Bronchial epithelial cell (primary cell): ENCODE measurements around the gene MIPEP. TPM values are rescaled to one million over a fixed set of nuclear protein-coding genes. Genes with fewer than 3 reads are reported as not detected.

Source experiments
- DNase-seq: peaks from one replicate; pipeline ENCODE4 v3.0.0-alpha.2; 2010; ENCODE audit warnings: low read depth
- FAIRE-seq: peaks from 2 replicates; lab custom pipeline; 2011; peaks lifted over from hg19 to GRCh38; lab: Jason Lieb, UNC
- H3K27me3 ChIP-seq: 2 replicates; pipeline ENCODE4 v1.5.1; 2011; ENCODE audit warnings: low read length; ENCODE audit not compliant: control insufficient read depth, insufficient read depth
- H3K36me3 ChIP-seq: 2 replicates; pipeline ENCODE4 v1.5.1; 2011; ENCODE audit warnings: low read length; ENCODE audit not compliant: control insufficient read depth, insufficient read depth
- H3K4me3 ChIP-seq: 2 replicates; pipeline ENCODE4 v1.5.1; 2011; ENCODE audit warnings: mild to moderate bottlenecking, low read depth, low read length, control low read depth
- CTCF ChIP-seq: IDR thresholded peaks from 2 replicates; pipeline ENCODE4 v1.5.1; 2011; ENCODE audit warnings: mild to moderate bottlenecking, moderate library complexity, low read length, control low read depth, inconsistent platforms; ENCODE audit not compliant: insufficient read depth, severe bottlenecking
- total RNA-seq: library from RNA; depleted of rRNA; stranded (reverse); fragments of >200 nt; gene quantifications from 2 replicates; pipeline ENCODE4 v1.2.1, GENCODE V29; 2014

The MIPEP gene
- total RNA-seq, 1 donor from 2014 or later = 19.2 TPM

DNA sequence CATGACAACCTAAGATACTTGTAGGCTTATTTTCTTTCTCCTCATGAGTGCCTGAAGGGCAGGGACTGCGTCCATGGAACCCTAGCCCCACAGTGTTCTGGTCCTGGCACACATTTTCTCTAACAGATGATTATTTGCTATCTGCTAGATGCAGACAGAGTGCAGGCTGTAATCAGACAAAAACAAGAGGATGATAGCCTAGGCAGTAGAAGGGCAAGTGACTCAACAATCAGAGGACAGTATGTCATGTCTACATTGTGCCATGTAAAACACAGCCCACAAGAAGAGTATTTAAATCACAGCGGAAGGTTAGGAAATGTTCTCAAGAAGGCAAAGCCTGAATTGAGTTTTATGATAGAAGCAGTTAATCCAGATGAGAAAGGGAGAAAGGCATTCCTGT lies 29.3 kb downstream of the MIPEP start:
- Histone ChIP-seq H3K36me3 (no peaks in the 10 kb centered on the region), H3K4me3 (no peak overlapping the region), H3K27me3 (no peaks in the 10 kb centered on the region)
- FAIRE-seq = no peak
- DNase-seq = no peak
- no peak for TF ChIP-seq CTCF

- Histone ChIP-seq H3K27me3 (no peaks in the 10 kb centered on the region), H3K4me3 (no peak overlapping the region), H3K36me3 (no peaks in the 10 kb centered on the region)
- DNase-seq (peak; percentile 72), FAIRE-seq (no peak)
- TF ChIP-seq CTCF = no peak
Measured at GRCh38 chr13:23859455-23859854, 29.7 kb downstream of the MIPEP start.

GRCh38 chr13:23858546-23858945 lies 30.7 kb downstream of the MIPEP start:
- Histone ChIP-seq H3K36me3 (no peaks in the 10 kb centered on the region), H3K27me3 (no peaks in the 10 kb centered on the region), H3K4me3 (no peak overlapping the region)
- FAIRE-seq = no peak
- no peak for TF ChIP-seq CTCF
- DNase-seq = no peak

DNA sequence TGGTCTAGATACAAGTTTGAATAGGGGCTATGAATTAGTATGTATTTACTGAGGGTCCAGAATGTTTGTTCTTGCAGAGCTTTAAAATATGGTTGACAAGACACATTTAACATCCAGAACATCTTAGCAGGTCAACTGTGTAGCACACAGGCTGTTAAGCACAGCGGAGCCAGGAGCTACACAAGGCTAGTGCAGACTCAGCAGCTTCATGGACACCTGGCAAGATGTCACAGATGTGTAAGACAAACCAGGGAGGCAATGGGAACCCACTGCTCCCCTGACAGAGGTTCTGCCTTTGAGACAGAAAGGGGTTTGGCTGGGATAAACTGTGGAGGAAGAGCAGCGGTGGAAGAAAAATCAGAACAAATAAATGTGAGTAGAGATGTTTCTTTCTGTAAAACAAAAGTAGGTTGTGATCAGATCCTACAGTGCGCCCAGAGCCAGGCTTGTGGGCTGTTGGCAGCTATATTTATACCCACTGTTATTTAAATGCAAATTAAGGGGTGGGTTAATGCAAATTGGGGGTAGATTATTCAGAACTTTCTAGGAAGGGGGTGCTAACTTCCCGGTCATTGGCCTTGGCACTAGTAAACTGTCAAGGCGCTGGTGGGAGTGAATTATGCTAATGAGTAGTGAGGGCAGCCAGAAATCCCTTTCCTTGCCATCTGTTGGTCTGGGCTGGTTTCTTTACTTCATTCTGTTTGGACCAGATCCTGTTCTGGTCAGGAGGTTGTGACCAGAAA lies 33.0 kb downstream of the MIPEP start:
- no peak for TF ChIP-seq CTCF
- no peak for DNase-seq
- Histone ChIP-seq H3K4me3 (no peak overlapping the region), H3K36me3 (no peaks in the 10 kb centered on the region), H3K27me3 (no peaks in the 10 kb centered on the region)
- FAIRE-seq = no peak

DNA sequence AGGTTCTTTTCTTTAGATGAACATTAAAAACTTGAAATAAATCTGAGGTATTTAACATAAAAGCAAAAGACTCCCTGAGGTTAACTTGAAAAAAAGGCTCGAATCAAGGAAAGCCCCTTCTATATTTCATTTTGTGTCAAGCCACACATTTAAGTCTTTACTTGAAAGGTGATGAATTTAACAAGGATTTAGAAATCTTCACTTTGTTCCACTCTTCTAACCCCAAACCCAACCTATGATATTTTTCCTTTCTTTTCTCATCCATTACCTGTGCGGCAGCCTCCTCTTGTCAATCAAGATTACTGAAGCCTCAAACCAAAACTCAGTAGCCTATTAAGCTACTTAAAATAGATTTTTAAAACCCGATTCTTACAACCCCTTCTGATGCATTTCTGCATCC lies 33.8 kb downstream of the MIPEP start:
- Histone ChIP-seq H3K4me3 (no peak overlapping the region), H3K27me3 (no peaks in the 10 kb centered on the region), H3K36me3 (no peaks in the 10 kb centered on the region)
- FAIRE-seq (no peak), DNase-seq (no peak)
- TF ChIP-seq CTCF = no peak

DNA sequence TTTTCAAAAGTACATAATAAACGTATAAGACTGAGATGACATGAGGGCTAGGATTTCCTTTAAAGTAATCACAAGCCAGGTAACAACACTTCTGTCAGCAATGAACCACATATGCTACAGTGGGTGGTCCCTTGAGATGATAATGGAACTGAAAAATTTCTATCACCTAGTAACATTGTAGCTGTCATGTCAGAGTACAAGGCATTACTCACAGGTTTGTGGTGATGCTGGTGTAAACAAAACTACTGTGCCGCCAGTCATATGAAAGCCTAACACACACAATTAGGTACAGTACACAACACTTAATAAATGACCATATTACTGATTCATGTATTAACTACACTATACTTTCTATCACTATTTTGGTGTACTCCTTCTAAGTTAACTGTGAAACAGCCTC lies 36.8 kb downstream of the MIPEP start:
- no peak for TF ChIP-seq CTCF
- H3K4me3 ChIP-seq = no peak overlapping the region
- H3K27me3 ChIP-seq = no peaks in the 10 kb centered on the region
- no peaks in the 10 kb centered on the region for H3K36me3 ChIP-seq
- DNase-seq = no peak
- FAIRE-seq = no peak
